ENCODE data around the gene RGS3.

RGS3 gene

GRCh38 chr9:113526841-113527240, 63.3 kb downstream of the RGS3 start:
- no peak for DNase-seq (ENCODE audit: low spot score)
- in situ Hi-C loops (cut with MboI; ENCODE audit: low sequenced_read_pairs, unreplicated experiment): no loop called here
- TF ChIP-seq CTCF (IDR thresholded peaks at IDR 0.05; ENCODE audit: borderline replicate concordance, control extremely low read depth, extremely low read depth, insufficient read depth, missing control alignments): no peak

GRCh38 chr9:113528088-113528487, 64.6 kb downstream of the RGS3 start:
- in situ Hi-C loops (cut with MboI; ENCODE audit: low sequenced_read_pairs, unreplicated experiment): no loop called here
- no peak for TF ChIP-seq CTCF (IDR thresholded peaks at IDR 0.05; ENCODE audit: borderline replicate concordance, control extremely low read depth, extremely low read depth, insufficient read depth, missing control alignments)
- DNase-seq (ENCODE audit: low spot score): no peak

- TF ChIP-seq CTCF (IDR thresholded peaks at IDR 0.05; ENCODE audit: borderline replicate concordance, control extremely low read depth, extremely low read depth, insufficient read depth, missing control alignments): no peak
- DNase-seq (ENCODE audit: low spot score): no peak
- in situ Hi-C loops (cut with MboI; ENCODE audit: low sequenced_read_pairs, unreplicated experiment): no loop called here
Observed at GRCh38 chr9:113528811-113529210, 65.3 kb downstream of the RGS3 start.

- in situ Hi-C loops (cut with MboI; ENCODE audit: low sequenced_read_pairs, unreplicated experiment): no loop called here
- no peak for TF ChIP-seq CTCF (IDR thresholded peaks at IDR 0.05; ENCODE audit: borderline replicate concordance, control extremely low read depth, extremely low read depth, insufficient read depth, missing control alignments)
- no peak for DNase-seq (ENCODE audit: low spot score)
Observed at GRCh38 chr9:113529336-113530009, 65.9 kb downstream of the RGS3 start.

- DNase-seq (ENCODE audit: low spot score): no peak
- in situ Hi-C loops (cut with MboI; ENCODE audit: low sequenced_read_pairs, unreplicated experiment): no loop called here
- TF ChIP-seq CTCF (IDR thresholded peaks at IDR 0.05; ENCODE audit: borderline replicate concordance, control extremely low read depth, extremely low read depth, insufficient read depth, missing control alignments): no peak
Observed at GRCh38 chr9:113530022-113530635, 66.6 kb downstream of the RGS3 start.

GRCh38 chr9:113530942-113531341, 67.4 kb downstream of the RGS3 start:
- DNase-seq (ENCODE audit: low spot score): no peak
- in situ Hi-C loops (cut with MboI; ENCODE audit: low sequenced_read_pairs, unreplicated experiment): no loop called here
- TF ChIP-seq CTCF (IDR thresholded peaks at IDR 0.05; ENCODE audit: borderline replicate concordance, control extremely low read depth, extremely low read depth, insufficient read depth, missing control alignments): no peak

Data from GM13976 (cell line).